Muscle layer of duodenum (tissue), 2 donors: ENCODE data around the gene SALL3.
"Not testable (repeated sequence)": the region's sequence is repeated elsewhere in the genome, so short reads cannot be mapped to it uniquely, and the experiment has no call there.

ENCODE experiments used
- H3K27ac ChIP-seq: one replicate; pipeline ENCODE4 v1.7.0; 2013; ENCODE audit warnings: mild to moderate bottlenecking, low read length
- H3K27me3 ChIP-seq: one replicate; pipeline ENCODE4 v1.7.0; 2013; ENCODE audit warnings: low read depth, mild to moderate bottlenecking, control low read depth, low read length
- H3K36me3 ChIP-seq, 2 donors: one replicate each; pipeline ENCODE4 v1.7.0; 2013; ENCODE audit warnings: low read length in 2 of 2, control low read depth in 1 of 2, mild to moderate bottlenecking in 1 of 2; ENCODE audit not compliant: insufficient read depth in 2 of 2, control insufficient read depth in 1 of 2
- H3K4me1 ChIP-seq, 2 donors: one replicate each; pipeline ENCODE4 v1.7.0; 2013; ENCODE audit warnings: low read length in 2 of 2, mild to moderate bottlenecking in 2 of 2, control low read depth in 1 of 2, moderate library complexity in 1 of 2; ENCODE audit not compliant: insufficient read depth in 2 of 2, control insufficient read depth in 1 of 2
- H3K4me3 ChIP-seq, 2 donors: one replicate each; pipeline ENCODE4 v1.7.0; 2013; ENCODE audit warnings: low read length in 2 of 2, low read depth in 1 of 2, mild to moderate bottlenecking in 1 of 2
- H3K9me3 ChIP-seq, 2 donors: one replicate each; pipeline ENCODE4 v1.7.0; 2013; ENCODE audit warnings: low read length in 2 of 2, control low read depth in 1 of 2, mild to moderate bottlenecking in 1 of 2; ENCODE audit not compliant: control insufficient read depth in 1 of 2
- donor health status: healthy.

SALL3 gene

DNA sequence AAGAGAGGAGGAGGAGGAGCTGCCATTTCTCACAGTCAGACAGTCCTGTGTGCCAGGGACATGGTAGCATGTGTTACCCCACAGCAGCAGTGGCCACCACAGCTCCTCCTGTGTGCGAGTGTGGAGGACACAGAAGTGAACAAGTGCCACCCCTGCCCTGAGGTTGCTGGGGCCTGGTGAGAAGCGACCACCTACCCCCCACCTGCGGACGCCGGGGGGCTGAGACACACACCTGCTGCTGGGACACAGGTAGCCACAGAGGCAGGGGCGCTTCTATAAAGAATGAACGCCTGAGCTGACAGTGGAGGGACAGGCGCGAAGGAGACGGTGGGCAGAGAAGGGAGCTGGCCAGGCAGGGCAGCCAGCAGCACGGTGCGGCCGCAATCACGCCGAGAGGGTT is 32.3 kb upstream of the SALL3 start:
- Histone ChIP-seq H3K36me3 (no peaks in the 10 kb centered on the region), H3K27ac (no peak overlapping the region), H3K27me3 (no peaks in the 10 kb centered on the region), H3K4me1 (no peaks in the 10 kb centered on the region), H3K4me3 (no peak overlapping the region), H3K9me3 (peaks cover 0 to 5% of the 10 kb centered on the region in 2 donors)

GRCh38 chr18:78948221-78948620 is 31.4 kb upstream of the SALL3 start:
- no peaks in the 10 kb centered on the region for H3K4me1 ChIP-seq
- H3K36me3 ChIP-seq: no peaks in the 10 kb centered on the region
- H3K4me3 ChIP-seq: no peak overlapping the region

DNA sequence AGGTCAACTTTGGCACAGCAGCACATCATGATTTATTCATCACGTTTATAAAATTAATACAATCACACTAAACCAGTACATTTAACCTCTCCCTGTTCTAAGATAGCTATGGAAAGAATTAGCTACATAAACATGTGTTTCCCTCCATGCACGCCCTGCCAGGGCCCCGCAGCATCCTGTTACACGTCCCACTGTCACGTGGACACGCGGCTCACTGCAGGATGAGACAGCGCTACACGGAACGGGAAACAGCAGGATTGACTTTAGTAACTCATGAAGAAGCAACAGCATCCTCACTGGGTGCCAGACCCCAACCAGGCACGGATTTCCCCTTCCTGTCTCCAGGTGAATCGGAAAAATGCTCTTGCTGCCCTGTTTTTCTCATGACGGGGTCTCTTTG is 30.9 kb upstream of the SALL3 start:
- Histone ChIP-seq H3K36me3 (no peaks in the 10 kb centered on the region), H3K27me3 (no peaks in the 10 kb centered on the region), H3K27ac (no peak overlapping the region), H3K4me1 (no peaks in the 10 kb centered on the region), H3K4me3 (no peak overlapping the region), H3K9me3 (peaks cover 0 to 5% of the 10 kb centered on the region in 2 donors)

More at GRCh38 chr18:78948221-78948620, 31.4 kb upstream of the SALL3 start:
- Histone ChIP-seq H3K27me3 (no peaks in the 10 kb centered on the region), H3K9me3 (peaks cover 0 to 5% of the 10 kb centered on the region in 2 donors), H3K27ac (no peak overlapping the region)

DNA sequence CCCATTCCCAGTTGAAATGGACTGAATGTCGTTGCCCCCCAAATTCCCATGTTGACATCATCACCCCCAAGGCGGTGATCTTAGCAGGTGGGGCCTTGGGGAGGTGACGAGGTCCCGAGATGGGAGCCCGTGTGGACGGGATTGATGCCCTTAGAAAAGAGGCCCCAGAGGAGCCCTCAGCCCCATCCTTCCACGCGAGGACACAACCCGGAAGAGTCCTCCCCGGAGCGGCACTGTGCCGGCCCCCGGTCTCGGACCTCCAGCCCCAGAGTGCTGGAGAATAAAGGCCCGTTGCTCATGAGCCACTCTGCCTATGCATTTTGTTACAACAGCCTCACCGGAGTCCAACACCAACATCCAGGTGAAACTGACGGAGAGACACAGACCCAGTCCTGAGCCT is 30.4 kb upstream of the SALL3 start:
- Histone ChIP-seq H3K4me3 (no peak overlapping the region), H3K27me3 (no peaks in the 10 kb centered on the region), H3K27ac (no peak overlapping the region), H3K36me3 (no peaks in the 10 kb centered on the region), H3K9me3 (peaks cover 0 to 5% of the 10 kb centered on the region in 2 donors), H3K4me1 (no peaks in the 10 kb centered on the region)

- Histone ChIP-seq H3K27ac (no peak overlapping the region), H3K4me3 (no peak overlapping the region), H3K36me3 (no peaks in the 10 kb centered on the region)
These were observed 29.2 kb upstream of the SALL3 start for GRCh38 chr18:78950386-78950785.

DNA sequence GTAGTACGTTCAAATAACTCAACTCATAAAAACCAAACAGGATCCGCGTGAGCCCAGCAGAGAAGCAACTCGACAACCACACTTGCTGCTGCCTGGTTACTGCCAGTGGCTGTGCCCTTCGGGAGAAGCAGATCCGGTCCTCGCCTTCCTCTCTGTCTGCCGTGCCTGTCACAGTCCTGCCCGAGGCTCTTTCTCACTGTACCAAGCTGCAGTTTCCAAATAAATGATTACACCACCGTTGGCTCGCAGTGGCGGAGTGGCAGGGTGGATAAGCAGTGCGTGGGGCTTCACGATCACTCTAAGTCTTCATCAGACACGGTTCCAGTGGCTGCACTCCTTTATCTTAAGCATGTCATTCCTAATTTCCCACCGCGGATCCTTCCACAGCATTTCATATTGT is 26.1 kb upstream of the SALL3 start:
- H3K27me3 ChIP-seq: no peaks in the 10 kb centered on the region
- no peaks in the 10 kb centered on the region for H3K36me3 ChIP-seq
- peaks cover 0 to 5% of the 10 kb centered on the region in 2 donors for H3K9me3 ChIP-seq
- no peaks in the 10 kb centered on the region for H3K4me1 ChIP-seq
- no peak overlapping the region for H3K4me3 ChIP-seq
- no peak overlapping the region for H3K27ac ChIP-seq

More at GRCh38 chr18:78950386-78950785, 29.2 kb upstream of the SALL3 start:
- Histone ChIP-seq H3K27me3 (no peaks in the 10 kb centered on the region), H3K9me3 (peaks cover 0 to 5% of the 10 kb centered on the region in 2 donors), H3K4me1 (no peaks in the 10 kb centered on the region)

- H3K4me3 ChIP-seq: no peak overlapping the region
These were observed 24.6 kb upstream of the SALL3 start for GRCh38 chr18:78955051-78955450.

GRCh38 chr18:78957140-78957539 is 22.5 kb upstream of the SALL3 start:
- no peaks in the 10 kb centered on the region for H3K9me3 ChIP-seq
- H3K27me3 ChIP-seq: no peaks in the 10 kb centered on the region
- no peaks in the 10 kb centered on the region for H3K4me1 ChIP-seq
- no peaks in the 10 kb centered on the region for H3K36me3 ChIP-seq
- no peak overlapping the region for H3K27ac ChIP-seq
- no peak overlapping the region for H3K4me3 ChIP-seq

More at GRCh38 chr18:78955051-78955450, 24.6 kb upstream of the SALL3 start:
- Histone ChIP-seq H3K4me1 (no peaks in the 10 kb centered on the region), H3K27me3 (no peaks in the 10 kb centered on the region), H3K9me3 (peaks cover 0 to 5% of the 10 kb centered on the region in 2 donors), H3K36me3 (no peaks in the 10 kb centered on the region), H3K27ac (no peak overlapping the region)

- peaks cover 0 to 3% of the 10 kb centered on the region in 2 donors for H3K9me3 ChIP-seq
- no peaks in the 10 kb centered on the region for H3K4me1 ChIP-seq
- H3K36me3 ChIP-seq: no peaks in the 10 kb centered on the region
- H3K4me3 ChIP-seq: no peak overlapping the region
- H3K27ac ChIP-seq: no peak overlapping the region
- no peaks in the 10 kb centered on the region for H3K27me3 ChIP-seq
These were observed 18.9 kb upstream of the SALL3 start for GRCh38 chr18:78960709-78961108.

DNA sequence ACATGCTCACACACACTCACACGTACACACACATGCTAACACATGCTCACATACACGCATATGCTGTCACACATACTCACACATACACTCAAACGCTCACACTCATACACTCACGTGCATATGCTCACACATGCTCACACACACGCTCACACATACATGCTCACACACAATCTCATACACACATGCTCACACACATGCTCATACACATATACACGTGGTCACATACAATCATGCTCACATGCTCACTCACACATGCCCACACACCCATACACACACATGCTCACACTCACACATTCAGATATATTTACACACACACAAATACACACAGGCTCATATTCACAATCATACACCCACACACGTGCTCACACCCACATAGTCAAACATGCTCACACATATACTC is 17.5 kb upstream of the SALL3 start:
- H3K4me1 ChIP-seq: no peaks in the 10 kb centered on the region
- H3K27ac ChIP-seq: no peak overlapping the region
- no peak overlapping the region for H3K4me3 ChIP-seq
- no peaks in the 10 kb centered on the region for H3K36me3 ChIP-seq
- peaks cover 0 to 3% of the 10 kb centered on the region in 2 donors for H3K9me3 ChIP-seq
- H3K27me3 ChIP-seq: no peaks in the 10 kb centered on the region

- not testable (repeated sequence) for H3K27ac ChIP-seq, H3K27me3 ChIP-seq, H3K4me1 ChIP-seq, H3K36me3 ChIP-seq, H3K4me3 ChIP-seq, H3K9me3 ChIP-seq
These were observed 14.9 kb upstream of the SALL3 start for GRCh38 chr18:78964727-78965126.

DNA sequence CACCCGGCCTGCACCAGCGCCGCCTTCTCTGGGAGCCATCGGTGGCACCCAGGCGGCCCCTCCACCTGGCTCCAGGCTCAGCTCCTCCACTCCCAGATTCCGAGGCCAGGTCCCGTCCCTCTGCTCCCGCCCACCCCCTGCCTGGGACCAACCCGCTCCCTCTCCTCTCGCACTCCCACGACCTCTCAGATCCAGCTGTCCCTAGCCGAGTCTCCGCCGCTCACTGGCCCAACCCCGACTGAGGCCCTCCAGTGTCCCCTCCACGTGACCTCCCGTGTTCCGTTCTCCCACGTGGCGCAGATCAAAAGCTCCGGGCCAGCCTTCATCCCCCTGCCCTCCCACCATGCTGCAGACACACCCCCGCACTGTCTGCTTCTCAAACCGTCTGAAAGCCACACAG is 14.4 kb upstream of the SALL3 start:
- H3K27me3 ChIP-seq: no peaks in the 10 kb centered on the region
- H3K4me1 ChIP-seq: no peaks in the 10 kb centered on the region
- H3K27ac ChIP-seq: no peak overlapping the region
- H3K4me3 ChIP-seq: no peak overlapping the region
- H3K36me3 ChIP-seq: no peaks in the 10 kb centered on the region
- peaks cover 0 to 3% of the 10 kb centered on the region in 2 donors for H3K9me3 ChIP-seq
